Measurements from ENCODE around the gene IFITM5.
A peak's percentile ranks its signal among the peaks of the same experiment; 100 is the strongest.
"Not testable (repeated sequence)": the region's sequence is repeated elsewhere in the genome, so short reads cannot be mapped to it uniquely, and the experiment has no call there.

The IFITM5 gene

GRCh38 chr11:299081-299891, at the start of gene IFITM5:
TSS of gene IFITM5 (minus strand) at chr11:299526. CDS start at chr11:299490, 36 bp downstream.
- no peak for DNase-seq

- no peak for DNase-seq
Observed at GRCh38 chr11:346529-346928, 47.2 kb upstream of the IFITM5 start.

GRCh38 chr11:344836-345578, 45.7 kb upstream of the IFITM5 start:
- DNase-seq = no peak

- DNase-seq = no peak
Observed at GRCh38 chr11:342328-342727, 43.0 kb upstream of the IFITM5 start.

DNA sequence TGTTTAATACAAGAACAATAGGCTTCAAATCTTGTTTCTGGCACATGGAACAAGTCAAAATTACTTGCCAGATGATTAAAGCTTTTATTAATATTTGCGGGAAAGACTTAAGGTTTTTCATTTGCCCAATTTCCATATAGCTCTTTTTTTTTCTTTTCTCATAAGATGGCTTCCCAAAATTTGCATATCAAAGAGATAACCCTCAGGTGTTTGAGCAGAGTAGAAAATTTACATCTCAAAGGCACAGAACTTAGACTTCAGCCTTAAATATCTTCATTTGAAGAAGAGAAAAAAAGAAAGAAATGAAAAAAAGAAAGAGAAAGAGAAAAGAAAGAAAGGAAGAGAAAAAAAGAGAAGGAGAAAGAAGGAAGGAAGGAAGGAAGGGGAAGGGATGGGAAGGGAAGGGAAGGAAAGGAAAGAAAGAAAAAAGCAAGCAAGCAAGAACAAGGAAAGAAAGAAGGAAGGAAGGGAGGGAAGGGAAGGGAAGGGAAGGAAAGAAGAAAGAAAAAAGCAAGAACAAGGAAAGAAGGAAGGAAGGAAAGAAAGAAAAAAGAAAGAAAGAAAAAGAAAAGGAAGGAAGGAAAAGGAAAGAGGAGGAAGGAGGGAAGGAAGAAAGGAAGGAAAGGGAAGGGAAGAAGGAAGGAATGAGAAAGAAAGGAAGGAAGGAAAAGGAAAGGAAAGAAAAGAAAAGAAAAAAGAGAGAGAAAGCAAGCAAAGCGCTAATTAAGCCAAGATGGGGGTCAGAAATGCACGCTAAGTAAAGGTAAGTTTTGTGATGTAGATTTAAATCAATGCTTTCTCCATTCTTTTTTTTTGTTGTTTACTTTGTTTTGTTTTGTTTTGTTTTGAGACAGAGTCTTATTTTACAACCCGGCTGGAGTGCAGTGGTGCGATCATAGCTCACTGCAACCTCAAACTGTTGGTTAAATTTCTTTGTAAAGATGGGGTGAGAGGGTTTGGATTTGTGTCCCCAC, 41.5 kb upstream of the IFITM5 start:
- DNase-seq = no peak

DNA sequence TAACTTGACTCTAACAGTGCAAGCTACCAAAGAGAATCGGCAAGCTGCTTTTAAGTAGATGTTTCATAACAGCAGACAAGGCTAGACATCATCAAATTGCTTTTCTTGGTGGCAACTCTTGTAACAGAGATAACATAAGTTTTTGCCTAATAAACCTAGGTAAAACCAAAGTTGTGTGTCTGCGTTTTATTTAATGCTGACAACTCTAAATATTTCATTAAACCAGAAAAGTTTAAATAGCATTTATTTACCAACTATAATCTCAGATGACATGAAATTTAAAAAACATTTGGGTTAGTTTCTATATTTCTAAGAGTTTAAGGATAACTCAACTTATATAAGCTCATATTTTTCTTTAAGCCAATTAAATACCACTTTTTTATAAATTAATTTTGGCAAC, 40.6 kb upstream of the IFITM5 start:
- DNase-seq = no peak

DNA sequence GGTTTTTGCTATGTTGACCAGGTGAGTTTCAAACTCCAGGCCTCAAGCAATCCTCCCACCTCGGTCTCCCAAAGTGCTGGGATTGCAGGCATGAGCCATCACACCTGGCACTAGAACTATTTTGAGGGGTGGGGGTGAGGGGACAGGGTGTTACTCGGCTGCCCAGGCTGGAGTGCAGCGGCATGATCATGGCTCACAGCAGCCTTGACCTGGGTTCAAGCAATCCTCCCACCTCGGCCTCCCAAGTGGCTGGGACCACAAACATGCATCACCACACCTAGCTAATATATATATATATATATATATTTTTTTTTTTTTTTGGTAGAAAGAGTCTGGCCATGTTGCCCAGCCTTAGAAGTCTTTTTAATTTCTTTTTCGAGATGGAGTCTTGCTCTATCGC, 38.4 kb upstream of the IFITM5 start:
- no peak for DNase-seq

GRCh38 chr11:336659-337198, 37.4 kb upstream of the IFITM5 start:
- no peak for DNase-seq

- DNase-seq = no peak
Observed at GRCh38 chr11:335779-336658, 36.7 kb upstream of the IFITM5 start.

- peak; percentile 7 for DNase-seq
Observed at GRCh38 chr11:334264-334994, 35.1 kb upstream of the IFITM5 start.

DNA sequence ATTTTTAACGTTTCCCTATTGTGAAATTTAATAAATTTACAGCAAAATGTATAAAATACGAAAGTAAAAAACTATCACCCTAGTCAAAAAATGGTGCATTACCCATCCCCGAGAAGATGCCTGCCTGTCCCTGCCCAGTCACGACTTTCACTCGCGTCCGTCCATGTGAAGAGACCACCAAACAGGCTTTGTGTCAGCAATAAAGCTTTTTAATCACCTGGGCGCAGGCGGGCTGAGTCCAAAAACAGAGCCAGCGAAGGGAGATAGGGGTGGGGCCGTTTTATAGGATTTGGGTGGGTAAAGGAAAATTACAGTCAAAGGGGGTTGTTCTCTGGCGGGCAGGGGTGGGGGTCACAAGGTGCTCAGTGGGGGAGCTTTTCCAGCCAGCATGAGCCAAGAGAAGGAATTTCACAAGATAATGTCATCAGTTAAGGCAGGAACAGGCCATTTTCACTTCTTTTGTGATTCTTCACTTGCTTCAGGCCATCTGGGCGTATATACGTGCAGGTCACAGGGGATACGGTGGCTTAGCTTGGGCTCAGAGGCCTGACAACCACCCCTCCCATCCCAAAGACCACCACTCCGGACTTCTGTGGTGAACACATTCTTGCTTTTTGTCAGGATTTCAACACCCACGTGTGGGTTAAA, 34.4 kb upstream of the IFITM5 start:
- not testable (repeated sequence) for DNase-seq

- DNase-seq = no peak
Observed at GRCh38 chr11:332651-333480, 33.5 kb upstream of the IFITM5 start.

GRCh38 chr11:331358-332060, 32.2 kb upstream of the IFITM5 start:
- DNase-seq = no peak

DNA sequence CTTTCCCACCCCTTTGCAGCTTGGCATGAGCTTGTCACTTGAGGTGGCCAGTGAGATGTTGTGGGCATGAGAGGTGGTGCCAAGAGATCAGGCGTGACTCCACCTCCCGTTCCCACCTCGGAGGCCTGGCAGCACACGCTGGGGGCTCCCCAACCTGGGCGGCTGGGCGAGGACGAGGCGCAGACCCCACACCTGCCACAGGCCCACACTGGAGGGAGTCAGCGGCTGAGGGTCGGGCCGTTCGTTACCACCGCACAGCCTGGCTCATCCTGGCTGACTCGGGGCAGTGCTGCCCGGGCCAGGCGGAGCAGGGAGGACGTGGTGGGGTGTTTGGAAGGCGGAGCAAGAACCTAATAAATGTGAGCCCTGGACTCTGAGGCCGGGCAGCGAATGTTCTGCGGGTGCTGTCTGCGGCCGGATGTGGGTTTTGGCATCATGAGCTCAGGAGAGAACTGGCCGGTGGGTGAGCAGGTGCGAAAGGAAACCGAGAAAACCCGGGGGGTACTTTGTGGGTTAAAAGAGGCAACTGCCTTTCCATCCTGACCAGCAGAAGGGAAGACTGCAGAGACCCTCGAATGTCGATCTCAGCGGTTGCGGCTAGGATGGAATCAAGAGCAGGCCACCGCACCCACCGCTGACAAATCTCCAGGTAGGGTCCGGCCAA, 31.5 kb upstream of the IFITM5 start:
- DNase-seq = no peak

DNA sequence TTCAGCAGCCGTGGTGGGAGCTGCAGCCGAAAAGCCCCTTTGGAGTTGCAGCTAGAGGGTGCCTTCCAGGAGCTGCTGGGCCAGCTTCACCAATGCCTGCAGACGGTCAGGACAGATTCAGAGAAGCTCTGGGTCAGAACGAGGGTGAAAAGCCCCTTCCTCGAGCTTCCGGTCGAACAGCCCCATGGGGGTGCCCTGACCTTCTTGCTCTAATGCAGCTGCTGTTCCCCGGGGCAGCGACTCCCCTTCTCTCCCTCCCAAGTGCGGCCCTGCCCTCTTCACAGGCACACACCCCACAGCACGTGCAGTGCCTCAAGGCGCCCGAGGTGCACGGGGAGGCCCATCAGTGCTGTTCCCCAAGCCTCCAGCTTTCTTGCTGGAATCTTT, 31.0 kb upstream of the IFITM5 start:
- no peak for DNase-seq

DNA sequence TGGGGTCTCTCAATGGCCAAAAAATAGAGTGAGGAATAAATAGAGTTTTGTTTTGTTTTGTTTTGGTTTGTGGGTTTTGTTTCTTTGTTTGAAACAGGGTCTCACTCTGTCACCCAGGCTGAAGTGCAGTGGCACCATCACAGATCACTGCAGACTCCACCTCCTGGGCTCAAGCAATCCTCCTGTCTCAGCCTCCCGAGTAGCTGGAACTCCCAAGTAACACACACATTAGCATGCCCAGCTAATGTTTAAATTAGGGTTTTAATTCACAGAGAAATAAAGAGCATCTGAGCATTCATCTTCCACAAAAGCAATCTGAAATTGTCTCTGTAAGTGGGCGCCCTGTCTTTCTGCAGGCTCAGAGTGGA, 30.5 kb upstream of the IFITM5 start:
- DNase-seq = no peak

- DNase-seq = not testable (repeated sequence)
Observed at GRCh38 chr11:328516-329100, 29.3 kb upstream of the IFITM5 start.

DNA sequence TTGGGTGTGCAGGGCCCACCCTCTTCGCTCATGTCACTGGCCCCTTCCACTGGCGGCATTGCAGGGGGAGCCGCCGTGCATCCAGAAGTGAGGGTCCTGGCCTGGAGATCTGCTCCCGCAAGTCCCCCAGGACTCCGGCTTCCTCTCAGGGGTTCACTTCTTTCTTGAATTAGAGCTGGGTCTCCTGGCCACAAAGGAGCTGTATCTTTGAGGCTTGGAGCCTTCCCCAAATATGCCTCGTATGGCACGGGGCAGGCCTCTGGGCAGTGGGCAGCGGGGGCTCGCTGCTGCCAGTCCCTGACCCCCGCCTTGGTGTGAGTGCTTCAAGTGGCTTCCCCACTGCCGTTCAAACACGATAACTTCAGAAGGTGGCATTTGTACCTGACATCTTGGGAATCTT, 28.7 kb upstream of the IFITM5 start:
- DNase-seq = no peak
